MCF 10A (cell line): ENCODE measurements around the gene HSP90AA1. TPM values are rescaled to one million over a fixed set of nuclear protein-coding genes. Genes with fewer than 3 reads are reported as not detected.

Source experiments
- BruUV-seq: library from RNA; stranded (reverse); fragments of 400-500 nt; replicated peaks from 2 replicates; lab custom pipeline; 2021; lab: Mats Ljungman, UMichigan
- CTCF ChIA-PET: fragments of 300-600 bp; sonication (Branson Sonifier 250); formaldehyde crosslinking; extraction: SDS; loops from one replicate; lab custom pipeline; 2021; ENCODE audit warnings: antibody characterized with exemption, inconsistent platforms; lab: Yijun Ruan, JAX
- POLR2A ChIA-PET: fragments of 300-600, 350-650 bp; sonication (Branson Sonifier 250); formaldehyde crosslinking; extraction: SDS; loops from one replicate; lab custom pipeline; 2020; ENCODE audit warnings: antibody characterized with exemption, inconsistent platforms; lab: Yijun Ruan, JAX
- DNase-seq: peaks from one replicate; pipeline ENCODE4 v3.0.0-alpha.2; 2018; ENCODE audit not compliant: unreplicated experiment
- H3K27ac Mint-ChIP-seq: one replicate; pipeline ENCODE4 v1.8.0; 2022; ENCODE audit warnings: mild to moderate bottlenecking, low read depth, mixed read lengths; ENCODE audit not compliant: unreplicated experiment
- H3K27me3 Mint-ChIP-seq: one replicate; pipeline ENCODE4 v1.8.0; 2022; ENCODE audit warnings: mixed read lengths; ENCODE audit not compliant: insufficient read depth, unreplicated experiment
- H3K36me3 Mint-ChIP-seq: one replicate; pipeline ENCODE4 v1.8.0; 2022; ENCODE audit warnings: mild to moderate bottlenecking, moderate library complexity, mixed read lengths; ENCODE audit not compliant: insufficient read depth, unreplicated experiment
- H3K4me1 Mint-ChIP-seq: one replicate; pipeline ENCODE4 v1.8.0; 2022; ENCODE audit warnings: mixed read lengths; ENCODE audit not compliant: insufficient read depth, unreplicated experiment
- H3K4me3 Mint-ChIP-seq: one replicate; pipeline ENCODE4 v1.8.0; 2022; ENCODE audit warnings: mild to moderate bottlenecking, moderate library complexity, mixed read lengths; ENCODE audit not compliant: unreplicated experiment
- H3K9me3 Mint-ChIP-seq: one replicate; pipeline ENCODE4 v1.8.0; 2022; ENCODE audit warnings: mixed read lengths; ENCODE audit not compliant: unreplicated experiment
- CTCF ChIP-seq: fragments of 200-600 bp; IDR thresholded peaks from one replicate; pipeline ENCODE4 v1.8.0; 2022; ENCODE audit warnings: antibody characterized with exemption, mild to moderate bottlenecking; ENCODE audit not compliant: unreplicated experiment
- intact Hi-C: fragments of 100-400 bp; cut with micrococcal nuclease; formaldehyde crosslinking; loops from 2 replicates; pipeline ENCODE4 v1.14.1; 2022
- total RNA-seq: library from RNA; stranded (reverse); gene quantifications from 2 replicates; pipeline ENCODE4 v1.2.3, GENCODE V29; 2022

HSP90AA1 gene
- total RNA-seq, 1 experiment from 2014 or later = 296 TPM

GRCh38 chr14:102033241-102033640 lies 53.6 kb downstream of the HSP90AA1 start:
- Mint-ChIP-seq H3K27me3 (no peaks in the 10 kb centered on the region), H3K4me3 (no peak overlapping the region), H3K4me1 (peaks cover 25% of the 10 kb centered on the region), H3K27ac (no peak overlapping the region), H3K36me3 (peaks cover 99% of the 10 kb centered on the region), H3K9me3 (no peaks in the 10 kb centered on the region)
- DNase-seq = no peak
- ChIA-PET POLR2A (interaction anchor here (0.6 kb wide), 2 partner anchors 11 to 67 kb away, joined by 3 read pairs; no protein-coding TSS in a partner anchor), CTCF (interaction anchor here (0.6 to 1.1 kb wide), 3 partner anchors 14 to 76 kb away, joined by 3 to 5 read pairs (median 3); no protein-coding TSS in a partner anchor)
- TF ChIP-seq CTCF = no peak
- intact Hi-C loops = no loop called here
- no TSS peak for BruUV-seq

Other genes starting within 250 kb of the HSP90AA1 start
- gene DYNC1H1, start 122.5 kb downstream of the HSP90AA1 start, total RNA-seq = 704 and 715 TPM in 2 replicates
- 23.8 and 24.8 TPM in 2 replicates for gene WDR20, start 52.9 kb upstream of the HSP90AA1 start, total RNA-seq
- 61.7 and 98.9 TPM in 2 replicates for gene MOK, start 218.1 kb upstream of the HSP90AA1 start, total RNA-seq
- gene ZNF839, start 232.7 kb upstream of the HSP90AA1 start, total RNA-seq = 20.3 and 23.0 TPM in 2 replicates